K562 (cell line): Measurements from ENCODE around the gene PRDM11. TPM values are rescaled to one million over a fixed set of nuclear protein-coding genes. Genes with fewer than 3 reads are reported as not detected.

Source experiments
- CREB3L1 ChIP-seq: fragments of 450-650 bp; IDR thresholded peaks from 2 replicates; pipeline ENCODE4 v1.6.1; 2014; ENCODE audit warnings: low read depth, mild to moderate bottlenecking, moderate library complexity, borderline replicate concordance
- ESRRA ChIP-seq: fragments of 450-650 bp; IDR thresholded peaks from 2 replicates; pipeline ENCODE4 v1.6.1; 2014; ENCODE audit warnings: low read depth, mild to moderate bottlenecking, moderate library complexity, borderline replicate concordance
- FOSL1 ChIP-seq: fragments of 200-800 bp; sonication (Bioruptor generic); conservative IDR thresholded peaks from 2 replicates; pipeline ENCODE4 v1.6.1; 2016; ENCODE audit warnings: missing genetic modification characterization, missing compliant biosample characterization
- FOXA3 ChIP-seq, 2 experiments: fragments of 450-650 bp in 1 of 2; sonication (generic) in 1 of 2; formaldehyde crosslinking; IDR thresholded peaks in 1 of 2; conservative IDR thresholded peaks in 1 of 2; 2 replicates each; pipeline versions ENCODE4 v1.4.0 to v1.8.0; 2020 to 2022; ENCODE audit warnings: mild to moderate bottlenecking in 2 of 2, missing genetic modification reagents in 1 of 2
- HNRNPLL ChIP-seq: fragments of 200-400 bp; formaldehyde crosslinking; IDR thresholded peaks from 2 replicates; pipeline ENCODE4 v1.6.1; 2017; ENCODE audit warnings: low read length, low read depth, mild to moderate bottlenecking; ENCODE audit not compliant: poor library complexity, severe bottlenecking
- NFYB ChIP-seq: IDR thresholded peaks from 2 replicates; pipeline ENCODE4 v1.6.1; 2011; ENCODE audit warnings: mild to moderate bottlenecking, moderate library complexity; ENCODE audit not compliant: insufficient read length; ENCODE audit errors: extremely low read depth
- PBX2 ChIP-seq, 2 experiments: IDR thresholded peaks in 1 of 2; conservative IDR thresholded peaks in 1 of 2; 2 replicates each; pipeline ENCODE4 v1.6.1; 2016; ENCODE audit warnings: low read depth in 2 of 2, mild to moderate bottlenecking in 1 of 2, missing compliant biosample characterization in 1 of 2, missing genetic modification characterization in 1 of 2, moderate library complexity in 1 of 2
- POLR2AphosphoS5 ChIP-seq: IDR thresholded peaks from 2 replicates; pipeline ENCODE4 v1.6.1; 2011; ENCODE audit warnings: mild to moderate bottlenecking, low read depth, low read length, moderate library complexity; ENCODE audit not compliant: control insufficient read depth, insufficient read depth
- PRPF4 ChIP-seq: fragments of 200-400 bp; formaldehyde crosslinking; IDR thresholded peaks from one replicate; pipeline ENCODE4 v1.6.1; 2017; ENCODE audit warnings: low read length, low read depth, mild to moderate bottlenecking; ENCODE audit not compliant: insufficient read depth, poor library complexity, severe bottlenecking
- SAFB2 ChIP-seq: fragments of 200-400 bp; formaldehyde crosslinking; IDR thresholded peaks from 2 replicates; pipeline ENCODE4 v1.6.1; 2018; ENCODE audit warnings: borderline replicate concordance, low read length, low read depth, moderate library complexity; ENCODE audit not compliant: severe bottlenecking
- TBL1XR1 ChIP-seq, 2 experiments: IDR thresholded peaks; 2 replicates each; pipeline ENCODE4 v1.6.1; 2012; ENCODE audit warnings: improper control_type of control experiment in 2 of 2, low read length in 2 of 2, mild to moderate bottlenecking in 1 of 2
- ZBTB8A ChIP-seq: fragments of 450-650 bp; IDR thresholded peaks from 2 replicates; pipeline ENCODE4 v1.6.1; 2018; ENCODE audit warnings: mild to moderate bottlenecking, moderate library complexity; ENCODE audit not compliant: partially characterized antibody
- polyA plus RNA-seq, 8 experiments: library from polyadenylated mRNA; depleted of rRNA in 4 of 8; stranded (reverse) in 5 of 8; unstranded in 3 of 8; fragments of >200 nt; fragmentation: Nextera tagmentation in 2 of 8; fragmentation: Illumina TruSeq in 1 of 8; extraction: Ambion mirVana in 2 of 8; extraction: Trizol in 1 of 8; gene quantifications; 2 replicates each; pipeline versions ENCODE4 v1.2.1 to v1.2.3, GENCODE V29; 2011 to 2014; ENCODE audit warnings: inconsistent platforms in 1 of 8, missing spikeins in 1 of 8
- total RNA-seq, 7 experiments: library from RNA; depleted of rRNA in 6 of 7; stranded (reverse); fragments of >200 nt in 6 of 7; fragmentation: Illumina TruSeq in 2 of 7; extraction: Trizol in 2 of 7; gene quantifications; 2 replicates each; pipeline versions ENCODE4 v1.2.1 to v1.2.3, GENCODE V29; 2011 to 2021; ENCODE audit warnings: low replicate concordance in 1 of 7
- TF ChIP-seq, protein P1 (sequence below): fragments of 200-800 bp; sonication (Bioruptor generic); IDR thresholded peaks from 2 replicates; pipeline ENCODE4 v1.6.1; 2017; ENCODE audit warnings: missing genetic modification characterization, missing compliant biosample characterization
- TF ChIP-seq, protein P2 (sequence below), 2 experiments: IDR thresholded peaks; 2 replicates each; pipeline ENCODE4 v1.6.1; 2011; ENCODE audit warnings: borderline replicate concordance in 1 of 2, control low read depth in 1 of 2, low read depth in 1 of 2, low read length in 1 of 2, mild to moderate bottlenecking in 1 of 2, mixed read lengths in 1 of 2, moderate library complexity in 1 of 2; ENCODE audit not compliant: insufficient read depth in 1 of 2, insufficient read length in 1 of 2, poor library complexity in 1 of 2, severe bottlenecking in 1 of 2; ENCODE audit errors: extremely low read depth in 1 of 2
- TF ChIP-seq, protein P3 (sequence below): fragments of 450-650 bp; formaldehyde crosslinking; IDR thresholded peaks from 2 replicates; pipeline ENCODE4 v1.4.0; 2020; ENCODE audit warnings: mild to moderate bottlenecking, moderate library complexity

PRDM11 gene
- total and polyA plus RNA-seq, 9 of the 15 experiments (the other 6 are each of a cell fraction or from before 2014, with no cell fraction given), result 0.01 to 1.1 (median 0.29) TPM

DNA sequence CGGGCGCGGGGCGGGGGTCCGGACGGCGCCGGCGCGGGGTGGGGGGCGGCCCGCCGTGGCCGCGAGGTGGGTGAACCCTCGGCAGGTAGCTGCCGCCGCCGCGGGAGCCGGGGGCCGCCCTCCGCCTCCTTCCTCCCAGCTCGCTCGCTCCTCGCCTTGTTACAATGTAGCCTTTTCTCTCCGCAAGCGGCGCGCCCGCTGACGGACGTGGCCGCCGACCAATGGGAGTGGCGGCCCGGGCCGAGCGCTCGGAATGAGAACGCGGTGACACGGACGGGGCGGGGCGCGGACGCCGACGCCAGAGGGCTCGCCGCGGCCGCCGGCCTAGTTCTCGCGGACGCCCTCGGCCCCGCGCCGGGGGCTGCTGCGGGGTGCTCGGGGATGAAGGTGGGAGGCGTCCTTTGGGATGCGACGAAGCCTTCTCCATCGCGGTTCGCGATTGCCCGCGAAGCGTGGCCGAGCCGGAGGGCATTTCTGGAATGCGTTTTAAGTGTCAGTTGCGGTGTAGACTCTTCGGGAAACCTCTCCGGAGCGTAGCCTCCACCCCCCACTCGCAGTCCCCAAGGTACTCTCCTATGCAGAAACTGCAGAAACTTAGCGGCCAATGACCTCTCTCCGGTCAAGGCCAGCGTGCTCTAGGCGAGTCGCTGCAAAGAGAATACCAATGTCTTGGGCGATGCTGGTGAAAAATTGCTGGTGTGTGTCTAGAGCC is 734 bp downstream of the PRDM11 start (continued):
- TF ChIP-seq SAFB2, result no peak
- peak; percentile 25; the same call in 1 of the 2 replicates for TF ChIP-seq CREB3L1
- peak; percentile 50; the same call in 1 of the 2 replicates for TF ChIP-seq ESRRA
- peak; percentile 89 for TF ChIP-seq FOSL1 (tag)
- peak in 1 of 2 experiments; percentile 63; a peak in 1 of 4 replicates for TF ChIP-seq FOXA3 (CRISPR knock-in tag; conservative IDR thresholded peaks at IDR 0.05 in 1 of 2, IDR thresholded peaks at IDR 0.05 in 1 of 2)
- TF ChIP-seq ZBTB8A, result no peak
- peak; percentile 83 for TF ChIP-seq HNRNPLL
- TF ChIP-seq, protein P1, sequence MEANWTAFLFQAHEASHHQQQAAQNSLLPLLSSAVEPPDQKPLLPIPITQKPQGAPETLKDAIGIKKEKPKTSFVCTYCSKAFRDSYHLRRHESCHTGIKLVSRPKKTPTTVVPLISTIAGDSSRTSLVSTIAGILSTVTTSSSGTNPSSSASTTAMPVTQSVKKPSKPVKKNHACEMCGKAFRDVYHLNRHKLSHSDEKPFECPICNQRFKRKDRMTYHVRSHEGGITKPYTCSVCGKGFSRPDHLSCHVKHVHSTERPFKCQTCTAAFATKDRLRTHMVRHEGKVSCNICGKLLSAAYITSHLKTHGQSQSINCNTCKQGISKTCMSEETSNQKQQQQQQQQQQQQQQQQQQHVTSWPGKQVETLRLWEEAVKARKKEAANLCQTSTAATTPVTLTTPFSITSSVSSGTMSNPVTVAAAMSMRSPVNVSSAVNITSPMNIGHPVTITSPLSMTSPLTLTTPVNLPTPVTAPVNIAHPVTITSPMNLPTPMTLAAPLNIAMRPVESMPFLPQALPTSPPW (CRISPR knock-in tag), result peak; percentile 87
- no peak for TF ChIP-seq PRPF4
- peak; percentile 64 for TF ChIP-seq POLR2AphosphoS5
- TF ChIP-seq, protein P2, sequence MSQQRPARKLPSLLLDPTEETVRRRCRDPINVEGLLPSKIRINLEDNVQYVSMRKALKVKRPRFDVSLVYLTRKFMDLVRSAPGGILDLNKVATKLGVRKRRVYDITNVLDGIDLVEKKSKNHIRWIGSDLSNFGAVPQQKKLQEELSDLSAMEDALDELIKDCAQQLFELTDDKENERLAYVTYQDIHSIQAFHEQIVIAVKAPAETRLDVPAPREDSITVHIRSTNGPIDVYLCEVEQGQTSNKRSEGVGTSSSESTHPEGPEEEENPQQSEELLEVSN (IDR thresholded peaks at IDR 0.05; ENCODE audit: borderline replicate concordance in 1 of 2, extremely low read depth in 1 of 2, insufficient read depth in 1 of 2, insufficient read length in 1 of 2, low read depth in 1 of 2, low read length in 1 of 2, poor library complexity in 1 of 2, severe bottlenecking in 1 of 2), result peak; percentile 64 to 82
- peak; percentile 88 for TF ChIP-seq PBX2 (CRISPR knock-in tag; IDR thresholded peaks at IDR 0.05; ENCODE audit: low read depth)
- peak; percentile 79 for TF ChIP-seq PBX2 (tag; conservative IDR thresholded peaks at IDR 0.05; ENCODE audit: low read depth)
- no peak for TF ChIP-seq TBL1XR1 (IDR thresholded peaks at IDR 0.05; ENCODE audit: low read length in 2 of 2)
- TF ChIP-seq, protein P3, sequence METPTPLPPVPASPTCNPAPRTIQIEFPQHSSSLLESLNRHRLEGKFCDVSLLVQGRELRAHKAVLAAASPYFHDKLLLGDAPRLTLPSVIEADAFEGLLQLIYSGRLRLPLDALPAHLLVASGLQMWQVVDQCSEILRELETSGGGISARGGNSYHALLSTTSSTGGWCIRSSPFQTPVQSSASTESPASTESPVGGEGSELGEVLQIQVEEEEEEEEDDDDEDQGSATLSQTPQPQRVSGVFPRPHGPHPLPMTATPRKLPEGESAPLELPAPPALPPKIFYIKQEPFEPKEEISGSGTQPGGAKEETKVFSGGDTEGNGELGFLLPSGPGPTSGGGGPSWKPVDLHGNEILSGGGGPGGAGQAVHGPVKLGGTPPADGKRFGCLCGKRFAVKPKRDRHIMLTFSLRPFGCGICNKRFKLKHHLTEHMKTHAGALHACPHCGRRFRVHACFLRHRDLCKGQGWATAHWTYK, result peak; percentile 75; the same call in 1 of the 2 replicates
- TF ChIP-seq NFYB, result peak; percentile 73
